NB4 (cell line): ENCODE measurements around the gene LGALS9.

Experiments used
- MYC ChIP-seq: IDR thresholded peaks from 2 replicates; pipeline ENCODE4 v1.6.1; 2011; ENCODE audit warnings: low read depth, low read length
- POLR2A ChIP-seq: IDR thresholded peaks from 2 replicates; pipeline ENCODE4 v1.6.1; 2011; ENCODE audit warnings: mild to moderate bottlenecking; ENCODE audit not compliant: insufficient read length; ENCODE audit errors: extremely low read depth
- TF ChIP-seq, protein P1 (sequence below): IDR thresholded peaks from one replicate; pipeline ENCODE4 v1.5.1; 2012; ENCODE audit warnings: low read depth, low read length
- TF ChIP-seq, protein P2 (sequence below): IDR thresholded peaks from 2 replicates; pipeline ENCODE4 v1.6.1; 2011; ENCODE audit warnings: low read depth, low read length

- TF ChIP-seq, protein P1, sequence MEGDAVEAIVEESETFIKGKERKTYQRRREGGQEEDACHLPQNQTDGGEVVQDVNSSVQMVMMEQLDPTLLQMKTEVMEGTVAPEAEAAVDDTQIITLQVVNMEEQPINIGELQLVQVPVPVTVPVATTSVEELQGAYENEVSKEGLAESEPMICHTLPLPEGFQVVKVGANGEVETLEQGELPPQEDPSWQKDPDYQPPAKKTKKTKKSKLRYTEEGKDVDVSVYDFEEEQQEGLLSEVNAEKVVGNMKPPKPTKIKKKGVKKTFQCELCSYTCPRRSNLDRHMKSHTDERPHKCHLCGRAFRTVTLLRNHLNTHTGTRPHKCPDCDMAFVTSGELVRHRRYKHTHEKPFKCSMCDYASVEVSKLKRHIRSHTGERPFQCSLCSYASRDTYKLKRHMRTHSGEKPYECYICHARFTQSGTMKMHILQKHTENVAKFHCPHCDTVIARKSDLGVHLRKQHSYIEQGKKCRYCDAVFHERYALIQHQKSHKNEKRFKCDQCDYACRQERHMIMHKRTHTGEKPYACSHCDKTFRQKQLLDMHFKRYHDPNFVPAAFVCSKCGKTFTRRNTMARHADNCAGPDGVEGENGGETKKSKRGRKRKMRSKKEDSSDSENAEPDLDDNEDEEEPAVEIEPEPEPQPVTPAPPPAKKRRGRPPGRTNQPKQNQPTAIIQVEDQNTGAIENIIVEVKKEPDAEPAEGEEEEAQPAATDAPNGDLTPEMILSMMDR, result no peak
- TF ChIP-seq POLR2A (no peak), MYC (no peak)
- TF ChIP-seq, protein P2, sequence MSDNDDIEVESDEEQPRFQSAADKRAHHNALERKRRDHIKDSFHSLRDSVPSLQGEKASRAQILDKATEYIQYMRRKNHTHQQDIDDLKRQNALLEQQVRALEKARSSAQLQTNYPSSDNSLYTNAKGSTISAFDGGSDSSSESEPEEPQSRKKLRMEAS, result no peak
Measured at GRCh38 chr17:27600471-27600870, 30.5 kb upstream of the LGALS9 start.
